SK-N-MC (cell line): ENCODE measurements around the gene C2orf74.
"Not testable (repeated sequence)": the region's sequence is repeated elsewhere in the genome, so short reads cannot be mapped to it uniquely, and the experiment has no call there.

ENCODE experiments used
- DNase-seq: peaks from one replicate; pipeline ENCODE4 v3.0.0-alpha.2; 2011; ENCODE audit warnings: low read depth, low spot score
- H3K27ac ChIP-seq: fragments of 200-600 bp; sonication (generic); 2 replicates; pipeline ENCODE4 v1.5.1; 2016; ENCODE audit warnings: mixed run types
- H3K36me3 ChIP-seq: fragments of 200-600 bp; sonication (generic); 2 replicates; pipeline ENCODE4 v1.6.1; 2017; ENCODE audit warnings: antibody characterized with exemption, low read length, mixed read lengths; ENCODE audit not compliant: insufficient read depth
- H3K4me3 ChIP-seq: fragments of 200-600 bp; sonication (generic); 2 replicates; pipeline ENCODE4 v1.5.1; 2016
- H3K9ac ChIP-seq: fragments of 200-600 bp; sonication (generic); 2 replicates; pipeline ENCODE4 v1.8.0; 2017; ENCODE audit warnings: mixed run types, mixed read lengths; ENCODE audit not compliant: insufficient read length
- H3K9me3 ChIP-seq: fragments of 200-600 bp; sonication (generic); 2 replicates; pipeline ENCODE4 v1.6.1; 2017; ENCODE audit warnings: low read depth, mild to moderate bottlenecking, antibody characterized with exemption, low read length, moderate library complexity, mixed read lengths
- EZH2 ChIP-seq: fragments of 200-600 bp; sonication (generic); IDR thresholded peaks from one replicate; pipeline ENCODE4 v1.6.1; 2017; ENCODE audit warnings: antibody characterized with exemption
- FOXP2 ChIP-seq: optimal IDR thresholded peaks from 2 replicates; pipeline ENCODE3; 2011; ENCODE audit warnings: mild to moderate bottlenecking, moderate library complexity; ENCODE audit not compliant: insufficient read depth; ENCODE audit errors: extremely low read length, control extremely low read depth
- POLR2AphosphoS5 ChIP-seq: IDR thresholded peaks from 2 replicates; pipeline ENCODE4 v1.6.1; 2012; ENCODE audit warnings: mild to moderate bottlenecking, low read depth, low read length, borderline replicate concordance

Gene C2orf74

GRCh38 chr2:61138859-61139258, 23.1 kb upstream of the C2orf74 start:
- Histone ChIP-seq H3K9ac (no peak overlapping the region), H3K36me3 (no peaks in the 10 kb centered on the region), H3K4me3 (no peak overlapping the region), H3K27ac (no peak overlapping the region), H3K9me3 (no peaks in the 10 kb centered on the region)
- DNase-seq: no peak
- TF ChIP-seq EZH2: no peak
- TF ChIP-seq POLR2AphosphoS5: no peak
- TF ChIP-seq FOXP2: no peak

GRCh38 chr2:61141151-61141550, 20.8 kb upstream of the C2orf74 start:
- H3K4me3 ChIP-seq: no peak overlapping the region
- DNase-seq: no peak
- TF ChIP-seq EZH2 (no peak), FOXP2 (no peak), POLR2AphosphoS5 (no peak)
- no peak overlapping the region for H3K27ac ChIP-seq
- no peaks in the 10 kb centered on the region for H3K9me3 ChIP-seq
- H3K36me3 ChIP-seq: no peaks in the 10 kb centered on the region
- H3K9ac ChIP-seq: no peak overlapping the region

GRCh38 chr2:61144697-61145268, 17.2 kb upstream of the C2orf74 start:
- peak; percentile 90 for DNase-seq
- H3K4me3 ChIP-seq: peak overlapping the region; percentile 79

GRCh38 chr2:61145990-61146389, 16.0 kb upstream of the C2orf74 start:
- DNase-seq: no peak
- TF ChIP-seq FOXP2 (no peak), POLR2AphosphoS5 (no peak), EZH2 (no peak)
- no peak overlapping the region for H3K4me3 ChIP-seq
- no peak overlapping the region for H3K27ac ChIP-seq
- no peaks in the 10 kb centered on the region for H3K9me3 ChIP-seq
- no peak overlapping the region for H3K9ac ChIP-seq
- peaks cover 4% of the 10 kb centered on the region; the same call in 1 of the 2 replicates for H3K36me3 ChIP-seq

More at GRCh38 chr2:61144697-61145268, 17.2 kb upstream of the C2orf74 start:
- peak overlapping the region; percentile 69 for H3K9ac ChIP-seq
- peak overlapping the region; percentile 56; the same call in 1 of the 2 replicates for H3K27ac ChIP-seq
- H3K36me3 ChIP-seq: peaks cover 4% of the 10 kb centered on the region; the same call in 1 of the 2 replicates
- no peaks in the 10 kb centered on the region for H3K9me3 ChIP-seq
- TF ChIP-seq EZH2 (no peak), POLR2AphosphoS5 (peak; percentile 59; the same call in 1 of the 2 replicates), FOXP2 (no peak)

- not testable (repeated sequence) for H3K9me3 ChIP-seq, DNase-seq, H3K9ac ChIP-seq, H3K4me3 ChIP-seq, H3K27ac ChIP-seq, H3K36me3 ChIP-seq
Observed at GRCh38 chr2:61148091-61148490, 13.9 kb upstream of the C2orf74 start.

- Histone ChIP-seq H3K27ac (no peak overlapping the region), H3K9ac (no peak overlapping the region)
- TF ChIP-seq EZH2: no peak
- no peak for TF ChIP-seq POLR2AphosphoS5
- TF ChIP-seq FOXP2: no peak
Observed at GRCh38 chr2:61149074-61149473, 12.9 kb upstream of the C2orf74 start.

GRCh38 chr2:61151436-61151835, 10.6 kb upstream of the C2orf74 start:
- TF ChIP-seq EZH2 (no peak), FOXP2 (no peak), POLR2AphosphoS5 (no peak)
- DNase-seq: no peak
- H3K27ac ChIP-seq: no peak overlapping the region
- H3K4me3 ChIP-seq: no peak overlapping the region
- H3K9me3 ChIP-seq: no peaks in the 10 kb centered on the region
- H3K9ac ChIP-seq: no peak overlapping the region
- H3K36me3 ChIP-seq: peaks cover 4% of the 10 kb centered on the region; the same call in 1 of the 2 replicates

More at GRCh38 chr2:61149074-61149473, 12.9 kb upstream of the C2orf74 start:
- no peak overlapping the region for H3K4me3 ChIP-seq
- H3K9me3 ChIP-seq: no peaks in the 10 kb centered on the region
- DNase-seq: no peak
- H3K36me3 ChIP-seq: peaks cover 4% of the 10 kb centered on the region; the same call in 1 of the 2 replicates

GRCh38 chr2:61157371-61158003, 4.5 kb upstream of the C2orf74 start:
- H3K9ac ChIP-seq: no peak overlapping the region
- TF ChIP-seq EZH2: no peak
- TF ChIP-seq FOXP2: no peak
- TF ChIP-seq POLR2AphosphoS5: no peak
- no peaks in the 10 kb centered on the region for H3K9me3 ChIP-seq
- no peak overlapping the region for H3K27ac ChIP-seq
- DNase-seq: no peak
- no peaks in the 10 kb centered on the region for H3K36me3 ChIP-seq
- no peak overlapping the region for H3K4me3 ChIP-seq

- no peaks in the 10 kb centered on the region for H3K9me3 ChIP-seq
- no peak for TF ChIP-seq FOXP2
- no peak for TF ChIP-seq POLR2AphosphoS5
- TF ChIP-seq EZH2: no peak
- DNase-seq: no peak
- H3K9ac ChIP-seq: no peak overlapping the region
- no peaks in the 10 kb centered on the region for H3K36me3 ChIP-seq
- H3K27ac ChIP-seq: no peak overlapping the region
- H3K4me3 ChIP-seq: no peak overlapping the region
Observed at GRCh38 chr2:61158356-61158955, 3.5 kb upstream of the C2orf74 start.
